Stimulated activated CD8-positive, alpha-beta memory T cell treated with anti-CD3 and anti-CD28 coated beads, Interleukin-12 subunit alpha, Interleukin-12 subunit beta, amount 100 ng/mL, for 24 hours (primary cell): ENCODE measurements around the gene GMPR2.

Experiments
- DNase-seq: peaks from one replicate; pipeline ENCODE4 v3.0.0-alpha.2; 2020; ENCODE audit errors: extremely low read depth

GMPR2 gene

GRCh38 chr14:24232645-24233537 is at the start of gene GMPR2:
Gene GMPR2, plus strand, starts transcription at chr14:24232929. Its CDS starts 325 bp downstream, at chr14:24233254.
- DNase-seq = no peak

GRCh38 chr14:24183014-24183481 is 49.7 kb upstream of the GMPR2 start:
- DNase-seq = no peak

GRCh38 chr14:24184104-24184970 is 48.4 kb upstream of the GMPR2 start:
- no peak for DNase-seq

GRCh38 chr14:24185026-24185425 is 47.7 kb upstream of the GMPR2 start:
- DNase-seq = no peak

- no peak for DNase-seq
Measured at GRCh38 chr14:24185741-24186140, 47.0 kb upstream of the GMPR2 start.

GRCh38 chr14:24186831-24187538 is 45.7 kb upstream of the GMPR2 start:
- no peak for DNase-seq

GRCh38 chr14:24187539-24187915 is 45.2 kb upstream of the GMPR2 start:
- DNase-seq = no peak

- DNase-seq = peak; percentile 92
Measured at GRCh38 chr14:24188251-24189058, 44.3 kb upstream of the GMPR2 start, which contains the start of gene IPO4. Gene IPO4, minus strand, starts transcription at chr14:24188816. Its CDS starts 29 bp downstream, at chr14:24188787.

- no peak for DNase-seq
Measured at GRCh38 chr14:24189059-24189375, 43.7 kb upstream of the GMPR2 start.

- no peak for DNase-seq
Measured at GRCh38 chr14:24189460-24189859, 43.3 kb upstream of the GMPR2 start.

- no peak for DNase-seq
Measured at GRCh38 chr14:24190416-24190815, 42.3 kb upstream of the GMPR2 start.

- DNase-seq = no peak
Measured at GRCh38 chr14:24192933-24193332, 39.8 kb upstream of the GMPR2 start.

- DNase-seq = no peak
Measured at GRCh38 chr14:24194186-24194872, 38.4 kb upstream of the GMPR2 start.

GRCh38 chr14:24194873-24195185 is 37.9 kb upstream of the GMPR2 start:
- DNase-seq = no peak

GRCh38 chr14:24195186-24196070 is 37.3 kb upstream of the GMPR2 start, which contains the start of gene TM9SF1:
Gene TM9SF1, minus strand, starts transcription at chr14:24195441. Its CDS starts 422 bp downstream, at chr14:24195019.
- DNase-seq = peak; percentile 65

GRCh38 chr14:24196071-24197055 is 36.4 kb upstream of the GMPR2 start:
- no peak for DNase-seq

- no peak for DNase-seq
Measured at GRCh38 chr14:24197056-24197450, 35.7 kb upstream of the GMPR2 start.

GRCh38 chr14:24198814-24199524 is 33.8 kb upstream of the GMPR2 start:
- no peak for DNase-seq
